Fibroblast of the aortic adventitia (primary cell): ENCODE data around the gene WWC2. TPM values are rescaled to one million over a fixed set of nuclear protein-coding genes. Genes with fewer than 3 reads are reported as not detected.
"Not testable (repeated sequence)": the region's sequence is repeated elsewhere in the genome, so short reads cannot be mapped to it uniquely, and the experiment has no call there.

ENCODE experiments used
- DNase-seq: peaks from one replicate; pipeline ENCODE4 v3.0.0-alpha.2; 2010; ENCODE audit warnings: low read depth
- H3K4me3 ChIP-seq: 2 replicates; pipeline ENCODE4 v1.5.1; 2011; ENCODE audit warnings: low read depth, mild to moderate bottlenecking, control low read depth, low read length, moderate library complexity
- total RNA-seq: library from RNA; depleted of rRNA; stranded (reverse); fragments of >200 nt; gene quantifications from 2 replicates; pipeline ENCODE4 v1.2.3, GENCODE V29; 2012; ENCODE audit warnings: low replicate concordance
- TF ChIP-seq, protein P1 (sequence below): IDR thresholded peaks from 2 replicates; pipeline ENCODE4 v1.5.1; 2011; ENCODE audit warnings: mild to moderate bottlenecking, low read length, control low read depth, inconsistent platforms; ENCODE audit not compliant: insufficient read depth

Gene WWC2
- total RNA-seq, 1 donor: 21.5 TPM

- H3K4me3 ChIP-seq: no peak within 1 kb of the TSS
- DNase-seq: no peak
- TF ChIP-seq, protein P1, sequence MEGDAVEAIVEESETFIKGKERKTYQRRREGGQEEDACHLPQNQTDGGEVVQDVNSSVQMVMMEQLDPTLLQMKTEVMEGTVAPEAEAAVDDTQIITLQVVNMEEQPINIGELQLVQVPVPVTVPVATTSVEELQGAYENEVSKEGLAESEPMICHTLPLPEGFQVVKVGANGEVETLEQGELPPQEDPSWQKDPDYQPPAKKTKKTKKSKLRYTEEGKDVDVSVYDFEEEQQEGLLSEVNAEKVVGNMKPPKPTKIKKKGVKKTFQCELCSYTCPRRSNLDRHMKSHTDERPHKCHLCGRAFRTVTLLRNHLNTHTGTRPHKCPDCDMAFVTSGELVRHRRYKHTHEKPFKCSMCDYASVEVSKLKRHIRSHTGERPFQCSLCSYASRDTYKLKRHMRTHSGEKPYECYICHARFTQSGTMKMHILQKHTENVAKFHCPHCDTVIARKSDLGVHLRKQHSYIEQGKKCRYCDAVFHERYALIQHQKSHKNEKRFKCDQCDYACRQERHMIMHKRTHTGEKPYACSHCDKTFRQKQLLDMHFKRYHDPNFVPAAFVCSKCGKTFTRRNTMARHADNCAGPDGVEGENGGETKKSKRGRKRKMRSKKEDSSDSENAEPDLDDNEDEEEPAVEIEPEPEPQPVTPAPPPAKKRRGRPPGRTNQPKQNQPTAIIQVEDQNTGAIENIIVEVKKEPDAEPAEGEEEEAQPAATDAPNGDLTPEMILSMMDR: no peak
Observed at GRCh38 chr4:183320211-183321059, 221.4 kb downstream of the WWC2 start, which contains the start of gene CLDN22. CLDN22 (minus strand) TSS chr4:183320276; CDS start chr4:183320218, 58 bp downstream.

DNA sequence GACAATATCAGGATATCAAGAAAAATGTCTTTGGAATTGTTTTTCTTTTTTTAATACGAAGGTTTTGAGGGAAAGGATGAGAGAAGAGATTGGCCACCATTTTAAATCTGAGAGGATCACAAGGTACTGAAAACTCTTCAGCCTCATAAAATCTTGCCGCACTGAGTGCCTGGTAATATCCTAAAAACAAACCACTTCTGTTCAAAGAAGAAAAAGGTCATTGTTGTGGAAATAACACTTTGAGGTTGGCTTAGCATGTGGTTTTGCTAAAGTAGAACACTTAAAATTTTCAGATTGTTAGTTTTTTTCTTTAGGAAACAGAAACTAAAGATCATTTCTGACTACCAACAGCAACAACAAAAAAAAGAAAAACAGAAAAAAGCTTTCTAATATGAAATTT lies 222.0 kb downstream of the WWC2 start:
- DNase-seq: no peak
- TF ChIP-seq, protein P1: no peak
- H3K4me3 ChIP-seq: no peak overlapping the region

GRCh38 chr4:183321516-183321915 lies 222.5 kb downstream of the WWC2 start:
- TF ChIP-seq, protein P1: no peak
- no peak overlapping the region for H3K4me3 ChIP-seq
- DNase-seq: no peak

DNA sequence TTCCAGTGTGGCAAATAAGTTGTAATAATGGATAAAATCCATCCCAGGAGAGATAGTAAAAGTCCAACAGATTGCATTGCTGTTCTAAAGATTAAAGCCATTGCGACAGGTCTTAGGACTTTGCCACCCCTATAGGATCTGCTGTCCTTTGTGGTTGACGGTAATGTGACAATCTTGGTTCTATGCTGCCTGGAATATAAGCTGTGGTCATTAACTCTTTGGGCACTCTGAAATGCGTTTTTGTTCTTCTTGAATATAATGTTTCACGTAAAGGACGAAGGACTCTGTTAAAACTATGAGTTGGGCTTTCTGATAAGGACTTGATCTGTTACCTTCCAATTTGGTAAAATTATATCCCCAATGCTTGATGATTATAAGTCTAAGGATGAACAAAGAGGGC lies 223.3 kb downstream of the WWC2 start, which contains the start of gene CLDN24:
Gene CLDN24, minus strand, starts transcription at position 101 of the 400 bp plus-strand sequence. Its CDS starts 0 bp downstream, at position 101.
- no peak for DNase-seq
- H3K4me3 ChIP-seq: no peak within 1 kb of the TSS
- TF ChIP-seq, protein P1: no peak

GRCh38 chr4:183323295-183323694 lies 224.2 kb downstream of the WWC2 start:
- no peak for DNase-seq
- no peak overlapping the region for H3K4me3 ChIP-seq
- TF ChIP-seq, protein P1: no peak

- not testable (repeated sequence) for H3K4me3 ChIP-seq, DNase-seq
Observed at GRCh38 chr4:183324056-183324455, 225.0 kb downstream of the WWC2 start.

DNA sequence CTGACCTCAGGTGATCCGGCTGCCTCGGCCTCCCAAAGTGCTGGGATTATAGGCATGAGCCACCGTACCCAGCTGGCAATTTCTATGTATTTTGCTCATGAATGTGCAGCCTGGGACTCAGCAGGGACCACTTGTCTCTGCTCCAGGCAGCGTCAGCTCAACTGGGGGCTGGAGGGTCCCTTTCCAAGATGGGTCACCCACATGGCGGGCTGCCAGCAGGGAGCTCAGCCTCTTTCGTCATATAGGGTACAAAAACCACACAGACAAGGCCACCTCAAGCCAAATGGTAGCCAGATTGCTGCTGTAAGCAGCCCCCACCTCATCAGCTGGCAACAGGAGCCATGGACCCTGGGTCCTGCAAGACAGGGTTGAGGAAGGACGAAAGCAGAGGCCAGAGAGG lies 225.6 kb downstream of the WWC2 start:
- TF ChIP-seq, protein P1: no peak
- no peak overlapping the region for H3K4me3 ChIP-seq
- no peak for DNase-seq

DNA sequence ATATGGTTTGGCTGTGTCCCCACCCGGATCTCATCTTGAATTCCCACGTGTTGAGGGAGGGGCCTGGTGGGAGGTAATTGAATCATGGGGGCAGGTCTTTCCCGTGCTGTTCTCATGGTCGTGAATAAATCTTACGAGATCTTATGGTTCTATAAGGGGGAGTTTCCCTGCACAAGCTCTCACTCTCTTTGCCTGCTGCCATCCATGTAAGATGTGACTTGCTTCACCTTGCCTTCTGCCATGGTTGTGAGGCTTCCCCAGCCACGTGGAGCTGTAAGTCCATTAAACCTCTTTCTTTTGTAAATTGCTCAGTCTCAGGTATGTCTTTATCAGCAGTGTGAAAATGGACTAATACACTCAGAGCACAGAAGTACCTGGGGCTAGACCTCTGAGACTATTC lies 227.3 kb downstream of the WWC2 start:
- DNase-seq: not testable (repeated sequence)

More for the DNA sequence above, 227.3 kb downstream of the WWC2 start:
- not testable (repeated sequence) for H3K4me3 ChIP-seq
